Gastroesophageal sphincter (tissue), 3 donors: ENCODE results near the gene TXK.

Source experiments
- CTCF ChIP-seq, 4 experiments: fragments of 200-600 bp in 2 of 4; fragments of 450-650 bp in 2 of 4; sonication (generic) in 1 of 4; IDR thresholded peaks; one replicate each; pipeline ENCODE4 v1.5.1; 2017 to 2019; ENCODE audit warnings: antibody characterized with exemption in 4 of 4, mild to moderate bottlenecking in 2 of 4, moderate library complexity in 2 of 4
- POLR2A ChIP-seq, 2 donors: fragments of 450-650 bp; IDR thresholded peaks; one replicate each; pipeline ENCODE4 v1.6.1; 2017; ENCODE audit warnings: antibody characterized with exemption in 2 of 2, mild to moderate bottlenecking in 2 of 2, moderate library complexity in 1 of 2
- POLR2AphosphoS5 ChIP-seq: sonication (generic); formaldehyde crosslinking; IDR thresholded peaks from one replicate; pipeline ENCODE4 v1.6.1; 2017; ENCODE audit warnings: antibody characterized with exemption

GRCh38 chr4:48058617-48059530, 75.2 kb downstream of the TXK start:
- no peak for TF ChIP-seq CTCF (IDR thresholded peaks at IDR 0.05)
- TF ChIP-seq POLR2A (IDR thresholded peaks at IDR 0.05): no peak
- no peak for TF ChIP-seq POLR2AphosphoS5
